HepG2 (cell line): ENCODE results near the gene RAP1A. TPM values are rescaled to one million over a fixed set of nuclear protein-coding genes. Genes with fewer than 3 reads are reported as not detected.

Experiments used
- ATAD3A ChIP-seq: sonication (generic); formaldehyde crosslinking; IDR thresholded peaks from 2 replicates; pipeline ENCODE4 v1.4.0; 2020; ENCODE audit warnings: missing genetic modification reagents
- EZH2 ChIP-seq: conservative IDR thresholded peaks from 2 replicates; pipeline ENCODE4 v1.6.1; 2012; ENCODE audit warnings: mild to moderate bottlenecking, low read depth, low read length, moderate library complexity
- FOXA3 ChIP-seq: IDR thresholded peaks from 2 replicates; pipeline ENCODE4 v1.6.1; 2016; ENCODE audit warnings: missing genetic modification reagents, missing compliant biosample characterization
- FOXK1 ChIP-seq: sonication (generic); formaldehyde crosslinking; IDR thresholded peaks from 2 replicates; pipeline ENCODE4 v1.4.0; 2020; ENCODE audit warnings: low read depth, missing genetic modification reagents, borderline replicate concordance
- KAT2B ChIP-seq: fragments of 150-350 bp; IDR thresholded peaks from 2 replicates; pipeline ENCODE4 v1.6.1; 2014; ENCODE audit warnings: low read depth, low read length, borderline replicate concordance
- MAFF ChIP-seq: IDR thresholded peaks from 2 replicates; pipeline ENCODE4 v1.6.1; 2011; ENCODE audit warnings: low read depth, low read length, improper control_type of control experiment
- MXI1 ChIP-seq: IDR thresholded peaks from 3 replicates; pipeline ENCODE4 v1.6.1; 2012; ENCODE audit warnings: low read depth, low read length, inconsistent platforms, borderline replicate concordance
- SIN3A ChIP-seq: IDR thresholded peaks from 2 replicates; pipeline ENCODE4 v1.6.1; 2011; ENCODE audit warnings: low read depth, mild to moderate bottlenecking, control low read depth, low read length, borderline replicate concordance
- SMARCE1 ChIP-seq: fragments of 450-650 bp; IDR thresholded peaks from 2 replicates; pipeline ENCODE4 v1.6.1; 2017; ENCODE audit warnings: borderline replicate concordance
- SOX5 ChIP-seq: IDR thresholded peaks from 2 replicates; pipeline ENCODE4 v1.6.1; 2016; ENCODE audit warnings: borderline replicate concordance
- ZNF446 ChIP-seq: sonication (generic); formaldehyde crosslinking; IDR thresholded peaks from 2 replicates; pipeline ENCODE4 v1.5.0; 2020; ENCODE audit warnings: mild to moderate bottlenecking, missing genetic modification reagents
- ZNF7 ChIP-seq: IDR thresholded peaks from 2 replicates; pipeline ENCODE4 v1.6.1; 2016; ENCODE audit warnings: missing biosample characterization, missing genetic modification reagents
- polyA plus RNA-seq, 8 experiments: library from polyadenylated mRNA; depleted of rRNA in 3 of 8; stranded (reverse) in 7 of 8; unstranded in 1 of 8; fragments of >200 nt; fragmentation: Illumina TruSeq in 4 of 8; extraction: Trizol in 4 of 8; gene quantifications; 2 replicates each; pipeline versions ENCODE4 v1.2.1 to v1.2.3, GENCODE V29; 2011 to 2016; ENCODE audit warnings: low read depth in 4 of 8, missing spikeins in 1 of 8, mixed read lengths in 1 of 8; ENCODE audit not compliant: insufficient read depth in 1 of 8
- total RNA-seq, 5 experiments: library from RNA; depleted of rRNA; stranded (reverse); fragments of >200 nt; fragmentation: Illumina TruSeq; extraction: Trizol; gene quantifications; 2 replicates each; pipeline ENCODE4 v1.2.3, GENCODE V29; 2016; ENCODE audit warnings: low read depth in 1 of 5
- TF ChIP-seq, protein P1 (sequence below): sonication (generic); formaldehyde crosslinking; IDR thresholded peaks from 2 replicates; pipeline ENCODE4 v1.8.1; 2022; ENCODE audit warnings: low read depth, mild to moderate bottlenecking, missing genetic modification reagents
- TF ChIP-seq, protein P2 (sequence below): sonication (generic); formaldehyde crosslinking; conservative IDR thresholded peaks from 2 replicates; pipeline ENCODE4 v1.4.0; 2020; ENCODE audit warnings: missing genetic modification reagents
- TF ChIP-seq, protein P3 (sequence below): sonication (generic); formaldehyde crosslinking; IDR thresholded peaks from 2 replicates; pipeline ENCODE4 v1.4.0; 2020; ENCODE audit warnings: low read depth, missing genetic modification reagents
- TF ChIP-seq, protein P4 (sequence below): sonication (generic); formaldehyde crosslinking; IDR thresholded peaks from 2 replicates; pipeline ENCODE4 v1.5.1; 2020; ENCODE audit warnings: mild to moderate bottlenecking, missing genetic modification reagents, moderate library complexity
- TF ChIP-seq, protein P5 (sequence below): sonication (generic); formaldehyde crosslinking; IDR thresholded peaks from 2 replicates; pipeline ENCODE4 v1.5.1; 2020; ENCODE audit warnings: mild to moderate bottlenecking, moderate library complexity, missing genetic modification reagents

Gene RAP1A
- total and polyA plus RNA-seq, 2 of the 13 experiments (the other 11 are each of a cell fraction or from before 2014, with no cell fraction given): 19.0 to 20.7 TPM

DNA sequence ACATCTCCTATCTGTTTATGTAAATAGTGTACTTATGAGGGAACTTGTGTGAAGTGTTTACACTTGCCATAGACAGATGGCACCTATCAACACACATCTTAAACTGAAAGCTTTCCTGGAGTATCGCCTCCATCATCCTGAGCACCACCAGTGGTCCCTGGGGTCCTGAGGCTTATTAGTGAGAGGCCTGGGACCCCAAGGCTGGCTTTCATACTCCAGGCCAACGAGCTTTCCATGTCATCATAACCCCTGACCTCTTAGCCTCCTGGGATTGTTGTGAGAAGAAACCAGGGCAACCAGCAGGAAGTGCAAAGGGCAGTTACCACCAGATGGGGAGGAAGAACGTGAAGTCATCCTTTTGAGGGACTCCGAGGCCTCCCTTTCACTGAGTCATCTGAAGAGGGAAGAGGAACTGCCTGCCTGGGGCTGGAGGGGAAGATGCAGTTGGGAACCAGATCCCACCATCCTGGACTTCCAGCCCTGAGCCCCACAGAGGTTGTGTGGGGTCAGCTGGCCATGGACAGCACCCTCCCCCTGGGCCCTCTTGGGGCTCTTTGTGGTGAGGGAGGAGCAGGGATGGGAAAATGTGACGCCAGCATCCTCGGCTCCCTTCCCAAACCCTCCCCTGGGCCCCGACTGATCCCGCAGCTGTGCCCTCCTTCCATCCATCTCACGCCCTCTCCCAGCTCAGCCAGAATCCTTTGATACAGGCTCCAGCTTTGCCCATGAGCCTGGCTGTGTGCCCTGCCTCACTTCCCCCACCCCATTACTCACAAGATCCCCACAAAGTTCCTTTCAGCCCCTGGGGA lies 113.8 kb downstream of the RAP1A start (continued):
- TF ChIP-seq, protein P1, sequence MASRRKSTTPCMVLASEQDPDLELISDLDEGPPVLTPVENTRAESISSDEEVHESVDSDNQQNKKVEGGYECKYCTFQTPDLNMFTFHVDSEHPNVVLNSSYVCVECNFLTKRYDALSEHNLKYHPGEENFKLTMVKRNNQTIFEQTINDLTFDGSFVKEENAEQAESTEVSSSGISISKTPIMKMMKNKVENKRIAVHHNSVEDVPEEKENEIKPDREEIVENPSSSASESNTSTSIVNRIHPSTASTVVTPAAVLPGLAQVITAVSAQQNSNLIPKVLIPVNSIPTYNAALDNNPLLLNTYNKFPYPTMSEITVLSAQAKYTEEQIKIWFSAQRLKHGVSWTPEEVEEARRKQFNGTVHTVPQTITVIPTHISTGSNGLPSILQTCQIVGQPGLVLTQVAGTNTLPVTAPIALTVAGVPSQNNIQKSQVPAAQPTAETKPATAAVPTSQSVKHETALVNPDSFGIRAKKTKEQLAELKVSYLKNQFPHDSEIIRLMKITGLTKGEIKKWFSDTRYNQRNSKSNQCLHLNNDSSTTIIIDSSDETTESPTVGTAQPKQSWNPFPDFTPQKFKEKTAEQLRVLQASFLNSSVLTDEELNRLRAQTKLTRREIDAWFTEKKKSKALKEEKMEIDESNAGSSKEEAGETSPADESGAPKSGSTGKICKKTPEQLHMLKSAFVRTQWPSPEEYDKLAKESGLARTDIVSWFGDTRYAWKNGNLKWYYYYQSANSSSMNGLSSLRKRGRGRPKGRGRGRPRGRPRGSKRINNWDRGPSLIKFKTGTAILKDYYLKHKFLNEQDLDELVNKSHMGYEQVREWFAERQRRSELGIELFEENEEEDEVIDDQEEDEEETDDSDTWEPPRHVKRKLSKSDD (CRISPR knock-in tag): peak; percentile 63; the same call in 1 of the 2 replicates
- TF ChIP-seq SOX5 (CRISPR knock-in tag): peak; percentile 50; the same call in 1 of the 2 replicates
- no peak for TF ChIP-seq ZNF446 (CRISPR knock-in tag)
- TF ChIP-seq KAT2B: no peak
- peak; percentile 61 for TF ChIP-seq FOXA3 (CRISPR knock-in tag)
- no peak for TF ChIP-seq SIN3A
- TF ChIP-seq, protein P2, sequence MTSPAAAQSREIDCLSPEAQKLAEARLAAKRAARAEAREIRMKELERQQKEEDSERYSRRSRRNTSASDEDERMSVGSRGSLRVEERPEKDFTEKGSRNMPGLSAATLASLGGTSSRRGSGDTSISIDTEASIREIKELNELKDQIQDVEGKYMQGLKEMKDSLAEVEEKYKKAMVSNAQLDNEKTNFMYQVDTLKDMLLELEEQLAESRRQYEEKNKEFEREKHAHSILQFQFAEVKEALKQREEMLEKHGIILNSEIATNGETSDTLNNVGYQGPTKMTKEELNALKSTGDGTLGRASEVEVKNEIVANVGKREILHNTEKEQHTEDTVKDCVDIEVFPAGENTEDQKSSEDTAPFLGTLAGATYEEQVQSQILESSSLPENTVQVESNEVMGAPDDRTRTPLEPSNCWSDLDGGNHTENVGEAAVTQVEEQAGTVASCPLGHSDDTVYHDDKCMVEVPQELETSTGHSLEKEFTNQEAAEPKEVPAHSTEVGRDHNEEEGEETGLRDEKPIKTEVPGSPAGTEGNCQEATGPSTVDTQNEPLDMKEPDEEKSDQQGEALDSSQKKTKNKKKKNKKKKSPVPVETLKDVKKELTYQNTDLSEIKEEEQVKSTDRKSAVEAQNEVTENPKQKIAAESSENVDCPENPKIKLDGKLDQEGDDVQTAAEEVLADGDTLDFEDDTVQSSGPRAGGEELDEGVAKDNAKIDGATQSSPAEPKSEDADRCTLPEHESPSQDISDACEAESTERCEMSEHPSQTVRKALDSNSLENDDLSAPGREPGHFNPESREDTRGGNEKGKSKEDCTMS (CRISPR knock-in tag): no peak
- TF ChIP-seq MAFF: peak; percentile 34
- no peak for TF ChIP-seq EZH2
- TF ChIP-seq SMARCE1: no peak
- TF ChIP-seq, protein P3, sequence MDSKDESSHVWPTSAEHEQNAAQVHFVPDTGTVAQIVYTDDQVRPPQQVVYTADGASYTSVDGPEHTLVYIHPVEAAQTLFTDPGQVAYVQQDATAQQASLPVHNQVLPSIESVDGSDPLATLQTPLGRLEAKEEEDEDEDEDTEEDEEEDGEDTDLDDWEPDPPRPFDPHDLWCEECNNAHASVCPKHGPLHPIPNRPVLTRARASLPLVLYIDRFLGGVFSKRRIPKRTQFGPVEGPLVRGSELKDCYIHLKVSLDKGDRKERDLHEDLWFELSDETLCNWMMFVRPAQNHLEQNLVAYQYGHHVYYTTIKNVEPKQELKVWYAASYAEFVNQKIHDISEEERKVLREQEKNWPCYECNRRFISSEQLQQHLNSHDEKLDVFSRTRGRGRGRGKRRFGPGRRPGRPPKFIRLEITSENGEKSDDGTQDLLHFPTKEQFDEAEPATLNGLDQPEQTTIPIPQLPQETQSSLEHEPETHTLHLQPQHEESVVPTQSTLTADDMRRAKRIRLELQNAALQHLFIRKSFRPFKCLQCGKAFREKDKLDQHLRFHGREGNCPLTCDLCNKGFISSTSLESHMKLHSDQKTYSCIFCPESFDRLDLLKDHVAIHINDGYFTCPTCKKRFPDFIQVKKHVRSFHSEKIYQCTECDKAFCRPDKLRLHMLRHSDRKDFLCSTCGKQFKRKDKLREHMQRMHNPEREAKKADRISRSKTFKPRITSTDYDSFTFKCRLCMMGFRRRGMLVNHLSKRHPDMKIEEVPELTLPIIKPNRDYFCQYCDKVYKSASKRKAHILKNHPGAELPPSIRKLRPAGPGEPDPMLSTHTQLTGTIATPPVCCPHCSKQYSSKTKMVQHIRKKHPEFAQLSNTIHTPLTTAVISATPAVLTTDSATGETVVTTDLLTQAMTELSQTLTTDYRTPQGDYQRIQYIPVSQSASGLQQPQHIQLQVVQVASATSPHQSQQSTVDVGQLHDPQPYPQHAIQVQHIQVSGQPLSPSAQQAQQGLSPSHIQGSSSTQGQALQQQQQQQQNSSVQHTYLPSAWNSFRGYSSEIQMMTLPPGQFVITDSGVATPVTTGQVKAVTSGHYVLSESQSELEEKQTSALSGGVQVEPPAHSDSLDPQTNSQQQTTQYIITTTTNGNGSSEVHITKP (CRISPR knock-in tag): peak; percentile 90
- peak; percentile 90; the same call in 1 of the 3 replicates for TF ChIP-seq MXI1
- TF ChIP-seq ZNF7 (CRISPR knock-in tag): no peak
- TF ChIP-seq FOXK1 (CRISPR knock-in tag): peak; percentile 46; the same call in 1 of the 2 replicates
- TF ChIP-seq, protein P4, sequence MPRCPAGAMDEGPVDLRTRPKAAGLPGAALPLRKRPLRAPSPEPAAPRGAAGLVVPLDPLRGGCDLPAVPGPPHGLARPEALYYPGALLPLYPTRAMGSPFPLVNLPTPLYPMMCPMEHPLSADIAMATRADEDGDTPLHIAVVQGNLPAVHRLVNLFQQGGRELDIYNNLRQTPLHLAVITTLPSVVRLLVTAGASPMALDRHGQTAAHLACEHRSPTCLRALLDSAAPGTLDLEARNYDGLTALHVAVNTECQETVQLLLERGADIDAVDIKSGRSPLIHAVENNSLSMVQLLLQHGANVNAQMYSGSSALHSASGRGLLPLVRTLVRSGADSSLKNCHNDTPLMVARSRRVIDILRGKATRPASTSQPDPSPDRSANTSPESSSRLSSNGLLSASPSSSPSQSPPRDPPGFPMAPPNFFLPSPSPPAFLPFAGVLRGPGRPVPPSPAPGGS (CRISPR knock-in tag): peak; percentile 52; the same call in 1 of the 2 replicates
- TF ChIP-seq, protein P5, sequence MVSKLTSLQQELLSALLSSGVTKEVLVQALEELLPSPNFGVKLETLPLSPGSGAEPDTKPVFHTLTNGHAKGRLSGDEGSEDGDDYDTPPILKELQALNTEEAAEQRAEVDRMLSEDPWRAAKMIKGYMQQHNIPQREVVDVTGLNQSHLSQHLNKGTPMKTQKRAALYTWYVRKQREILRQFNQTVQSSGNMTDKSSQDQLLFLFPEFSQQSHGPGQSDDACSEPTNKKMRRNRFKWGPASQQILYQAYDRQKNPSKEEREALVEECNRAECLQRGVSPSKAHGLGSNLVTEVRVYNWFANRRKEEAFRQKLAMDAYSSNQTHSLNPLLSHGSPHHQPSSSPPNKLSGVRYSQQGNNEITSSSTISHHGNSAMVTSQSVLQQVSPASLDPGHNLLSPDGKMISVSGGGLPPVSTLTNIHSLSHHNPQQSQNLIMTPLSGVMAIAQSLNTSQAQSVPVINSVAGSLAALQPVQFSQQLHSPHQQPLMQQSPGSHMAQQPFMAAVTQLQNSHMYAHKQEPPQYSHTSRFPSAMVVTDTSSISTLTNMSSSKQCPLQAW: peak; percentile 76
- TF ChIP-seq ATAD3A (CRISPR knock-in tag): no peak
